ENCODE results near the gene ECI1. TPM values are rescaled to one million over a fixed set of nuclear protein-coding genes. Genes with fewer than 3 reads are reported as not detected.
"Not testable (repeated sequence)": the region's sequence is repeated elsewhere in the genome, so short reads cannot be mapped to it uniquely, and the experiment has no call there.

ECI1 gene
- total RNA-seq, 1 donor = 10.5 TPM

- H3K4me1 ChIP-seq (ENCODE audit: insufficient read depth, low read length) = peaks cover 3% of the 10 kb centered on the region
- no peaks in the 10 kb centered on the region for H3K9me3 ChIP-seq (ENCODE audit: low read depth, low read length)
- no peak overlapping the region for H3K4me3 ChIP-seq (ENCODE audit: low read length)
- no peaks in the 10 kb centered on the region for H3K27me3 ChIP-seq (ENCODE audit: insufficient read depth, low read length)
Measured at GRCh38 chr16:2244926-2245795, 6.2 kb downstream of the ECI1 start.

GRCh38 chr16:2244301-2244700, 7.1 kb downstream of the ECI1 start:
- no peaks in the 10 kb centered on the region for H3K27me3 ChIP-seq (ENCODE audit: insufficient read depth, low read length)
- no peaks in the 10 kb centered on the region for H3K4me1 ChIP-seq (ENCODE audit: insufficient read depth, low read length)
- no peak overlapping the region for H3K4me3 ChIP-seq (ENCODE audit: low read length)
- no peaks in the 10 kb centered on the region for H3K9me3 ChIP-seq (ENCODE audit: low read depth, low read length)

DNA sequence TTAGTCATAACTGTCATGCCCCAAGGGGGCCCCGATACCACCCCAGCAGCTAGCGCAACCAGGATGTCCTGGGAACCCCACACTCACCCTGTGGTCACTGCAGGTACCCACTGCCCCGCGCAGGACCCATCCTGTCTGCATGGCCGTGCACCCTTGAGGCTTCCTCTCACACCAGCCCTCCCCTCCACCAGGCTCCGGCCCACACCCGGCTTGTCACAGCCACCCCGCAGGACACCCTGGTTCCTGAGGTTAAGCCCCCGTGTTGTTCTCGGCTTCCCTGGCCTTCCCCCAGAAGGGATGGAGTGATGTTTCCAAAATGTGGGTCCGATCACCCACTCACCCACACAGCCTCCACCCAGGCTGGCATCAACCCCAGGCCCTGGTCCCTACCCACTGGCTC, 7.6 kb downstream of the ECI1 start:
- Histone ChIP-seq H3K9me3 (ENCODE audit: low read depth, low read length) (no peaks in the 10 kb centered on the region), H3K4me3 (ENCODE audit: low read length) (no peak overlapping the region), H3K4me1 (ENCODE audit: insufficient read depth, low read length) (no peaks in the 10 kb centered on the region), H3K27me3 (ENCODE audit: insufficient read depth, low read length) (no peaks in the 10 kb centered on the region)

- H3K4me1 ChIP-seq (ENCODE audit: insufficient read depth, low read length) = no peaks in the 10 kb centered on the region
- no peaks in the 10 kb centered on the region for H3K9me3 ChIP-seq (ENCODE audit: low read depth, low read length)
- no peak overlapping the region for H3K4me3 ChIP-seq (ENCODE audit: low read length)
- H3K27me3 ChIP-seq (ENCODE audit: insufficient read depth, low read length) = no peaks in the 10 kb centered on the region
Measured at GRCh38 chr16:2243031-2243528, 8.3 kb downstream of the ECI1 start.

DNA sequence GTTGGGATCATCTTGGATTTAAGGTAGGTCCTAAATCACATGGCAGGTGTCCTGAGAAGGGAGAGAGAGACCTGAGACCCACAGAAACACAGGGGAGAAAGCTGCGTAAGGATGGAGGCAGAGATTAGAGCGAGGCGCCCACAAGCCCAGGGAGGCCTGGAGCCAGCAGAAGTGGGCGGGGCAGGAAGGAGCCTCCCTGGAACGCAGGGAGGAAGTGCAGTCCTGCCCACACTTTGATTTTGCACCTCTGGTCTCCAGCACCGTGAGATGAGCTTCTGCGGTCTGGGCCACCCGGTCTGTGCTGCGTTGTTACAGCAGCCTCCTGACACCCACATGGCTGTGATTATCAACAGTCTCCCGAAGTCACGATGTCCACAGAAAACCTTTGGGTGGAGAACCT, 8.8 kb downstream of the ECI1 start:
- H3K27me3 ChIP-seq (ENCODE audit: insufficient read depth, low read length) = no peaks in the 10 kb centered on the region
- no peaks in the 10 kb centered on the region for H3K4me1 ChIP-seq (ENCODE audit: insufficient read depth, low read length)
- H3K9me3 ChIP-seq (ENCODE audit: low read depth, low read length) = no peaks in the 10 kb centered on the region
- H3K4me3 ChIP-seq (ENCODE audit: low read length) = no peak overlapping the region

DNA sequence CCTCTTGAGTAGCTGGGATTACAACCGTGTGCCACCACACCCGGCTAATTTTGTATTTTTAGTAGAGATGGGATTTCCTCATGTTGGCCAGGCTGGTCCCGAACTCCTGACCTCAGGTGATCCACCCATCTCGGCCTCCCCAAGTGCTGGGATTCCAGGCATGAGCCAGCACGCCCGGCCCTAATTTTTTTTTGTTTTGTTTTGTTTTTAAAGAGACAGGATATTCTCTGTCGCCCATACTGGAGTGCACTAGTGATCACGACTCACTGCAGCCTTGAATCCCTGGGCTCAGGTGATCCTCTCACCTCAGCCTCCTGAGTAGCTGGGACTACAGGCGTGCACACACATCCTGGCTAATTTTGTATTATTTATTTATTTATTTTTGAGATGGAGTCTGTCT, 11.1 kb downstream of the ECI1 start:
- not testable (repeated sequence) for H3K4me1 ChIP-seq (ENCODE audit: insufficient read depth, low read length); H3K9me3 ChIP-seq (ENCODE audit: low read depth, low read length); H3K4me3 ChIP-seq (ENCODE audit: low read length)

GRCh38 chr16:2238838-2239675, 12.3 kb downstream of the ECI1 start:
- Histone ChIP-seq H3K27me3 (ENCODE audit: insufficient read depth, low read length) (no peaks in the 10 kb centered on the region), H3K4me3 (ENCODE audit: low read length) (no peak overlapping the region), H3K4me1 (ENCODE audit: insufficient read depth, low read length) (no peaks in the 10 kb centered on the region), H3K9me3 (ENCODE audit: low read depth, low read length) (no peaks in the 10 kb centered on the region)

More for the DNA sequence above, 11.1 kb downstream of the ECI1 start:
- not testable (repeated sequence) for H3K27me3 ChIP-seq (ENCODE audit: insufficient read depth, low read length)

DNA sequence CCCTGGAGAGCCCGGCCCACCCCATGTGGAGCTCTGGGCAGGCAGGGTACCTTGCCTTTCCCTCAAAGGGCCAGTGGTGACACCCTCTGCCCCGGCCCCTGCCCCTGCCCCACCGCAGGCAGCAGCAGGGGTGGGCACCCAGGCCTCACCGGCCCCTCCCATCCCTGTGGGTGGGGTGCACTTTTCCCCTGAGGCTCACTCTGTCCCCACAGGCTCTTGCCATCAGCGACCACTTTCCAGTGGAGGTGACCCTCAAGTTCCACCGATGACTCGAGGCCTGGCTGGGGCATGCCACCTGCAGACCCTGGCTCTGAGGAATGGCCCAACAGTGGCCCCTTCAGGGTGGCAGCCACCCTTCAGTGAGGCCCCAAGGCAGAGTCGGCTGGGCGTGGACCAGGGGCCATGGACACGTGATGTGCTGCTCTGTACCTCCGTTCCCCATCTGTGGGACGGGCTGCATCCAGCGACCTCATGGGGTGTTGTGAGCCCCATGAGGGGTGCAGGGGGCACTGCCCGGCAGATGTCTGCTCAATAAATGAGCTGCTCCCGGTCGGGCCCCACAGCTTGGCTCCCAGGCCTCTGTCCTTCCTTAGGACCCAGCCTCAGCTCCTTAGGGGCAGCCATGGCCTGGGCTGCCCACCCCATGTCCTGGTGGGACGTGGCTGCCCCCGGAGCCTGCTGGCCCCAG, 13.1 kb downstream of the ECI1 start:
- Histone ChIP-seq H3K4me1 (ENCODE audit: insufficient read depth, low read length) (no peaks in the 10 kb centered on the region), H3K4me3 (ENCODE audit: low read length) (no peak overlapping the region), H3K9me3 (ENCODE audit: low read depth, low read length) (no peaks in the 10 kb centered on the region), H3K27me3 (ENCODE audit: insufficient read depth, low read length) (no peaks in the 10 kb centered on the region)

DNA sequence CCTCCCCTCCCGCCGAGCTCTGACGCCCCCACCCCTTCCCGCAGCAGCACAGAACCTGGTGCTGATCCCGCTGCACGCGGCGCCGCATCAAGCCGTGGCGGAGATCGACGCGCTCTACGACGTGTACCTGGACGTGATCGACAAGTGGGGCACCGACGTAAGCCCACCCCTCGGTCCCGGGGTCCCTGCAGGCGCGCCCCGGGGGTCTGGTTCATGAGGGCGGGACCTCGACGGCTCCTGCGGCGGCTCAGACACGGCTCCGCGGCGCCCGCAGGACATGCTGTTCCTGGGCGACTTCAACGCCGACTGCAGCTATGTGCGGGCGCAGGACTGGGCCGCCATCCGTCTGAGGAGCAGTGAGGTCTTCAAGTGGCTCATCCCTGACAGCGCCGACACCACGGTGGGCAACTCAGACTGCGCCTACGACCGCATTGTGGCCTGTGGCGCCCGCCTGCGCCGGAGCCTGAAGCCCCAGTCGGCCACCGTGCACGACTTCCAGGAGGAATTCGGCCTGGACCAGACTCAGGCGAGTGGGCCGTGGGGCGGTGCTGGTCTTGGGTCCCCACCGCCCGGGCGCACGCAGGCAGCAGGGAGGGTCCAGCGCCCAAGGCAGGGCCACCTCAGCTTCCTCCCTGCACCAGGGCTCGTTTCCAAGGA, 13.8 kb downstream of the ECI1 start:
- H3K9me3 ChIP-seq (ENCODE audit: low read depth, low read length) = no peaks in the 10 kb centered on the region

DNA sequence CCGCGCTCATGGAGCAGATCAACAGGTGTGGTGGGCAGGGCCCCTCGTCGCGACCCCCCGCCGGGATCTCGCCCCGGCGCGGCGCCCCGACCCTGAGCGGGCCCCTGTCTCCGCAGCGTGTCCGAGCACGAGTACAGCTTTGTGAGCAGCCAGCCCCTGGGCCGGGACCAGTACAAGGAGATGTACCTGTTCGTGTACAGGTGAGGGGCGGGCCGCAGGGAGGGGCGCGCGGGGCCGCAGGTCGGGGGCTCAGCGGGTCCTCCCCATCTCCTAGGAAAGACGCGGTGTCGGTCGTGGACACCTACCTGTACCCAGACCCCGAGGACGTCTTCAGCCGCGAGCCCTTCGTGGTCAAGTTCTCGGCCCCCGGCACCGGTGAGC, 14.3 kb downstream of the ECI1 start:
- Histone ChIP-seq H3K4me1 (ENCODE audit: insufficient read depth, low read length) (no peaks in the 10 kb centered on the region), H3K27me3 (ENCODE audit: insufficient read depth, low read length) (no peaks in the 10 kb centered on the region)

More for the DNA sequence above, 13.8 kb downstream of the ECI1 start:
- H3K4me1 ChIP-seq (ENCODE audit: insufficient read depth, low read length) = no peaks in the 10 kb centered on the region
- H3K4me3 ChIP-seq (ENCODE audit: low read length) = no peak overlapping the region
- no peaks in the 10 kb centered on the region for H3K27me3 ChIP-seq (ENCODE audit: insufficient read depth, low read length)

GRCh38 chr16:2236337-2237101, 14.9 kb downstream of the ECI1 start, which contains the start of gene DNASE1L2:
TSS of gene DNASE1L2 (plus strand) at chr16:2236444. CDS start at chr16:2236817, 373 bp downstream.
- no peaks in the 10 kb centered on the region for H3K9me3 ChIP-seq (ENCODE audit: low read depth, low read length)
- H3K4me1 ChIP-seq (ENCODE audit: insufficient read depth, low read length) = no peaks in the 10 kb centered on the region
- H3K4me3 ChIP-seq (ENCODE audit: low read length) = no peak within 1 kb of the TSS
- H3K27me3 ChIP-seq (ENCODE audit: insufficient read depth, low read length) = no peaks in the 10 kb centered on the region

More for the DNA sequence above, 14.3 kb downstream of the ECI1 start:
- H3K9me3 ChIP-seq (ENCODE audit: low read depth, low read length) = no peaks in the 10 kb centered on the region
- no peak overlapping the region for H3K4me3 ChIP-seq (ENCODE audit: low read length)

- no peak overlapping the region for H3K4me3 ChIP-seq (ENCODE audit: low read length)
- no peaks in the 10 kb centered on the region for H3K4me1 ChIP-seq (ENCODE audit: insufficient read depth, low read length)
- H3K27me3 ChIP-seq (ENCODE audit: insufficient read depth, low read length) = no peaks in the 10 kb centered on the region
- no peaks in the 10 kb centered on the region for H3K9me3 ChIP-seq (ENCODE audit: low read depth, low read length)
Measured at GRCh38 chr16:2235695-2236336, 15.6 kb downstream of the ECI1 start.

GRCh38 chr16:2235234-2235651, 16.1 kb downstream of the ECI1 start:
- Histone ChIP-seq H3K27me3 (ENCODE audit: insufficient read depth, low read length) (no peaks in the 10 kb centered on the region), H3K9me3 (ENCODE audit: low read depth, low read length) (no peaks in the 10 kb centered on the region)

More at GRCh38 chr16:2235234-2235651, 16.1 kb downstream of the ECI1 start:
- no peaks in the 10 kb centered on the region for H3K4me1 ChIP-seq (ENCODE audit: insufficient read depth, low read length)
- H3K4me3 ChIP-seq (ENCODE audit: low read length) = no peak overlapping the region
